GM21360 (cell line): Measurements from ENCODE around the gene DGAT2L6.
A peak's percentile ranks its signal among the peaks of the same experiment; 100 is the strongest.

Experiments
- ATAC-seq: cut with Tn5 transposase; IDR thresholded peaks from one replicate; pipeline ENCODE4 v1.9.1; 2021; ENCODE audit warnings: mild to moderate bottlenecking, moderate library complexity; ENCODE audit not compliant: unreplicated experiment

The DGAT2L6 gene, protein sequence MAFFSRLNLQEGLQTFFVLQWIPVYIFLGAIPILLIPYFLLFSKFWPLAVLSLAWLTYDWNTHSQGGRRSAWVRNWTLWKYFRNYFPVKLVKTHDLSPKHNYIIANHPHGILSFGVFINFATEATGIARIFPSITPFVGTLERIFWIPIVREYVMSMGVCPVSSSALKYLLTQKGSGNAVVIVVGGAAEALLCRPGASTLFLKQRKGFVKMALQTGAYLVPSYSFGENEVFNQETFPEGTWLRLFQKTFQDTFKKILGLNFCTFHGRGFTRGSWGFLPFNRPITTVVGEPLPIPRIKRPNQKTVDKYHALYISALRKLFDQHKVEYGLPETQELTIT

DNA sequence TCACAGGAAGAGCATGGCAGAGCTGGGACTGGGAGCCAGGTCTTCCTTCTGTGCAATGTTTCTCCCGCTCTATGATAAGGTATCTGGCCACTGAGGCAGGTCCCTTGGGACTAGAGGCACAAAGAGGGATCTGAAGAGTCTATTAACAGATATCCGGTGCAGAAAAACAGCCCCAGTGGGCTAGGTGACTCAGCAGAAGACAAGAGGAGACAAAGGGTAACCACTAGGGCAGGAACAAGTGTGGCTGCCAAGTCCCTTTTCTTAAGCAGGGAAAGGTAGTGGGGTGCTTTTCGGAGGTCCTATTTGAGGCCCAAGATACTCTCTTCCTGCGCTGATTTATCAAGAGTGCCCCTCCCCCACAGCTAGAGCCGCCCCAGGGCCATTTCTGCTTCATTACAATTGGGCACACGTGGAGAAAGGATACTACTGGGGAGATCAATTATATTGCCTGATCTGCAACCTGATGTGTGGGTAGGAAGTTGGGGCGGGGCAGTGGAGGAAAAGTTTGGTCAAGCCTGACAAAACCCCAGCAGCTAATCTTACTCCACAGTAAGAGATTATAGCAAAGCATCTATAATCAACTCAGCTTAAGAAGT, at the start of gene DGAT2L6:
DGAT2L6 (plus strand) TSS at position 546 of the 596 bp plus-strand sequence. CDS start 100 bp downstream, outside the sequence.
- peak; percentile 53 for ATAC-seq

DNA sequence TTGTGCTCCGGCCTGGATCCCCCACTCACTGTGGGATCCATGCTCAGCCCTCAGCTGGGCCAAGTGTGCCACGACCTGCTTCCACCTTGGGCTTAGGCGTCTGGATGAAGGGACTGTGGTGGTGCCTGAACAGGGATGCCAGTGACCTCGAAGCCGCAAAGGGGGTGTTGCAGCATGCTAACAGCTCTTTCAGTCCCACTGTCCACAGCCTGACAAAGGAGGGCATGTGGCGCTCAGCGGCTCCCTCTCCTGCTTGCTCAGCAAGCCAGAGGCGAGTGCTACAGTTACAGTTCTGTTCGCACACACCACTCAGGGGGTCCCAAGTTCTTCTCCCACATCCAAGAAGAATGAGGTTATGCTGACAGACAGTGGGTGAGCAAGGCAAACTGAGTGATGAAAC, 49.2 kb upstream of the DGAT2L6 start:
- no peak for ATAC-seq

DNA sequence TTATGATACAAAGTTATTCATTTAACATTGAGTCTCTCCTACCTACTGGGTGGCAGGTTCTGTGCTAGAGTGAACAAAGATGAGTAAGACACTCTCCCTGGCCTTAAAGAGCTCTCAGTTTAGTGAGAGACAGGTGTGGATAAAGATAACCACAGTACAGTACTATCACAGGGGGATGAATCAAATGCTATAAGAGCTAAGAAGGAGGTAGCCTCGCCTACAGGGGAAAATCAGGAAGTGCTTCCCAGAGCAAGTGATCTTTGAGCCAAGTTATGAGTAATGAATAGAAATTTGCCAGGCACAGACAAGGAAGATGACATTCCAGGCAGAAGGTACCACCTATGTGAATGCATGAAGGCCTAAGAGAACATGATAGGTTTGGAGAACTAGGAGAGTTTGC, 47.5 kb upstream of the DGAT2L6 start:
- no peak for ATAC-seq

DNA sequence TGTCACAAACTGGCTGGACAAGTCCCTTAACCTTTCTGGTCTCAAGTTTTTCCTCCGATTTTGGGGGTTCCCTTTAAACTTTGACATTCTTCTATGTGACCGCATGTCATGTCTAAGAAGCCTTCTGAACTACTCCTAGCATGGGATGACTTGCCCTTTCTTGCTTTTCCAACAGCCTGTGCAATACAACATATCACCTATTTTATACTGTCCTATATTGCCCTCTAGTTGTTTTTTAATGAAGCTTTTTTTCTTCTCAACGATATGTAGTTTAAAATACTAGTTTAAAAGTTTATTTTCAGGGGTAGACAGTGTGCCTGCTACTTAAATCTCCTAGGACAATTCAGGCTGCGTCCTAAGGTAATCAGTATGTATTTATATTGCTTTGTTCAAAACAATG, 45.1 kb upstream of the DGAT2L6 start:
- ATAC-seq = no peak

DNA sequence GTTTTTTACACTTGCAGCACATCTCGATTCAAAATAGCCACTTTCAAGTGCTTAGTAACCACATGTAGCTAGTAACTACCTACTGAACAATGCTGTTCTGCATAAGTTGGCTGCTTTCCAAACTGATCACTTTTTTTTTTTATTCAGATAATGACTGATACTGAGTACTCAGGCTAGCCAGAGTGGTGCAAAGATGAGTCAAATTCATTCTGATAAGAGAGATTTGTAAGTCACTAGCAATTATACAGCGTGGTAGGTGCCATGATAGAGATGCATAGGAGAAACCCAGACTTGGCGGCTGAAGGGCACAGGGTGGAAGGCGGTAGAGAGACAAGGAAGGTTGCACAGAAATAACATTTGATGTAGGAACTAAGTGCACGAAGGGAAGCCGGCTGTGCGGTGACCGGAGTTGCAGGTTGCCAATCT, 44.4 kb upstream of the DGAT2L6 start:
- peak; percentile 35 for ATAC-seq

DNA sequence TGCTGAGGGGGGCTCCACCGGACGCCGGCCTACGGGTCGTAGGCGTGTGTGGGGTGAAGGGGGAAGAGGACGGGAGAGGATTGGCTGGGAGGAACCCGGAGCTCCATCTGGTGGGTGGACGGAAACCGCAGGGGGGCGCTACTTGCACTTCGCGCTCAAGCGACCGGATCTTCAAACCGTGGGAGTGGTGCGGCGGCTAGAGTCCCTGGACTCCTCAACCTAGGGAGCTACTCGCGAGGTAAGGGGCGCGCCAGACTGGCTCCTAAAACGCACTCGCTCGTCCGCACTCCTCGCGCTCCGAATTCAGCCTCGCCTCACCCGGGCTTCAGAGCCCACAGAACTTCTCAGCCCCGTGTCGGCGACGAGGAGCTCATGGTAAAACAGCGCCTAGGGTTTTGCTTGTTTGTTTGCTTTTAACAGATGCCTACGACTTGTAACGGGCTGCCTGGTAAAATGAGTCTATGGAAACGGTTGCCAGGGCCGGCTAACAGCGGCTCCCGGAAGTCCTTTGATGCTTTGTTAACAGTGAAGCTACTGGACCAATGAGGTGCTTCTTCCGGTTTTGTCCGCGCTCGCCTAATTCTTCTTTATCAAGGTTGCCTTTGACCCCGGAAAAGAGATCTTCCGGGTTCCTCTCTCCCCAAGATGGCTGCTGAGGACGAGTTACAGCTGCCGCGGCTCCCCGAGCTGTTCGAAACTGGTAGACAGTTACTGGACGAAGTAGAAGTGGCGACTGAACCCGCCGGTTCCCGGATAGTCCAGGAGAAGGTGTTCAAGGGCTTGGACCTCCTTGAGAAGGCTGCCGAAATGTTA, 43.8 kb upstream of the DGAT2L6 start, which contains the start of gene IGBP1:
IGBP1 (plus strand) TSS at position 145 of the 813 bp plus-strand sequence; CDS start at position 646, 501 bp downstream.
- peak; percentile 82 for ATAC-seq

DNA sequence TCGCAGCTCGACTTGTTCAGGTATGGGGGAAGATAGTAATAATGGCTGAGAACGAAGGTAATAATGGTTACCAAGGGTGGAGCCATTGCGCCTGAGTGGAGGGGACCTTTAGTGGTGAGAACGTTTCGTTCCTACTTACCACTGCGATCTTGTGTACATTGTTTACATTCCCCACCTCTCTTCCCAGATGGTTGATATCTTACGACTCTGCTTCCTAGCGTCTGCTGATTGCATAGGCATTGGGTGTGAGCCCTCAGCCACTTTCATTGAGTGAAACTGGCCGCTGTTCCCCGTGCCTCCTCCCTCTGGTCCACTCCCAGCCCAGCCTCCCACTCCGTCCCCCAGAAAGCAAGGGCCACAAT, 43.2 kb upstream of the DGAT2L6 start:
- ATAC-seq = no peak

DNA sequence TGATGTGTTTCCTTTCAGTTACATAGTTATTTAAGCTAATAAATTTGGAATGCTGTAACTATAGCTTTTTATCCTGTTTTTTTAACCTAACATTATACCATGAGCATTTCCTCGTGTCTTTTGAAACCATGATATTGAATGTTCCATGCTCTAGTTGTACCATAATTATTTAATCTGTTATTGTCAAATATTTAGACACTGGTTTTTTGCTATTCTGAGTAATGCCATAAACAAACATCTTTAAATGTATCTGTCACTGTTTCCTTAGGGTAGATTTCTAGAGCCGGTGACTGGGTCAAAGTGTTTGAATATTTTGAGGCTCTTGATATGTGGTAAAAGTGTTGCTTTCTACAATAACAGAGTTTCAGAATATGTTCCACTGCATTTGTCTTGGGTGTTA, 38.7 kb upstream of the DGAT2L6 start:
- no peak for ATAC-seq

DNA sequence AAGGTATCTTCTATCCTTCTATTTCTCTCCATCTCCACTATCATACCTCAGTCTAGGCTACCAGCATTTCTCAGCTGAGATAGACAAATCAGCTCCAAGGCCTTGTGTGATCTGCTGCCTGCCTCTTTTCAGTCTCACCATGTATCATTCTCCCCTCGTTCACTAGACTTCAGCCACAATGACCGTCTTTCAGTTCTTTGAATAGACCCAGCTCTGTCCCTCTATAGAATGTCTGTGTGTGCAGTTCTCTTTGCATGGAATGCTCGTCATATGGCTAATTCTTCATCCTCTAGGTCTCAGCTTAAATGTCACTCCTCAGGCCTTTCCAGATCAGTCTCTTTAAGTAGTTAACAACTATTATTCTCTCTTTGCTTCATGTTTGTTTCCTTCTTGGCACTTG, 37.5 kb upstream of the DGAT2L6 start:
- no peak for ATAC-seq

DNA sequence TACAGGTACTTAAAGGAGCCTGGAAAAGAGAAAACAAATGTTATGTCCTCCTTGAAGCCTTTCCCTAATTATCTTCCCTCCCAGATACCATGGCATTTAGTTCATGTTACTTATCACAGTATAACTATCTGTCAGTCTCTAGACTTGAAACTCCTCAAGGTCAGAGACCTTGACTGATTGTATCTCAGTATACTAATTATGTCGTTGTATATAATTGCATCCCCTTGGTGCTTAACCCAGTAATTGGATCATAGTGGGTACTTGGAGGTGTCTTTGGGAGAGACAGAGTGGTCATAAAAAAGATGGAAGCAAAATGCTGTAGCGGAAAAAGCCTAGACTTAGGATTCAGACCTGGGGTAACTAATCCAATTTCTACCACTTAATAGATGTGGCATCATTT, 35.9 kb upstream of the DGAT2L6 start:
- no peak for ATAC-seq

DNA sequence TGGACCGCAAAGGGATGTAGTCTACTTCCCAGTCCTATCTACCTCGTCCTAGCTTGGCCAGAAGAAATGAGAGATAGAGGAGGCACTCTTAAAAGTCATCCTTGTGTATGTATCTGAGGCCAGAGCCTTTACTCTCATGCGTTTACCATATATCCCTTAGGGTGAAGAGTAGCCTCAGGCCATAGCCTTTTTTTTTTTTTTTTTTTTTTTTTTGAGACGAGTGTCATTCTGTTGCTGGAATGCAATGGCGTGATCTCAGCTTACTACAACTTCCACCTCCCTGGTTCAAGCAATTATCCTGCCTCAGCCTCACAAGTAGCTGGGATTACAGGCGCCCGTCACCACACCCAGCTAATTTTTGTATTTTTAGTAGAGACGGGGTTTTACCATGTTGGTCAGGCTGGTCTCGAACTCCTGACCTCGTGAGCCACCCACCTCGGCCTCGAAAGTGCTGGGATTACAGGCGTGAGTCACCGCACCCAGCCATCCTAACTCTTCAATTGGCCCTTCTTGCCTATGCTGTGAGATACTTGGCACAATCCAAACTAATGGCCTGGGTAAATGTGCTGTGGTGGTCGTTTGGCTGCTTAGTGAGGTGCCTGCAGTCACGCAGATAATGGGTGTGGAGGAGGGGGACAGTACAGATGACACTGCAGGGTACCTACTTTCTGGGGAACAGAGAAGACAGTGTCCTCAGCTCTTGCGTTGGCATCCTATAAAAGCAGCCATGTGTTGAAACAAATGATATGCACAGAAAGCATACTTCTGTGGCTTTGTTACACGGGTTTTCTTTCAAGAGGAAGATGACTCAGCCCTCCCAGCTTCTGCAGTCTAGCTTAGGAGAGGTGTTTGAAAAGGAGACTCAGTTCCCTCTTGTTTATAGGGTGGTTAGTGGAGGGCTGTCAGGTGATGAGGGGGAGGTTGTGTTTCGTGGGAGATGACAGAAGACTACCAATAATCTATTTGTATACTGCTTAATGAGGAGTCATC, 10.4 kb upstream of the DGAT2L6 start:
- ATAC-seq = no peak

DNA sequence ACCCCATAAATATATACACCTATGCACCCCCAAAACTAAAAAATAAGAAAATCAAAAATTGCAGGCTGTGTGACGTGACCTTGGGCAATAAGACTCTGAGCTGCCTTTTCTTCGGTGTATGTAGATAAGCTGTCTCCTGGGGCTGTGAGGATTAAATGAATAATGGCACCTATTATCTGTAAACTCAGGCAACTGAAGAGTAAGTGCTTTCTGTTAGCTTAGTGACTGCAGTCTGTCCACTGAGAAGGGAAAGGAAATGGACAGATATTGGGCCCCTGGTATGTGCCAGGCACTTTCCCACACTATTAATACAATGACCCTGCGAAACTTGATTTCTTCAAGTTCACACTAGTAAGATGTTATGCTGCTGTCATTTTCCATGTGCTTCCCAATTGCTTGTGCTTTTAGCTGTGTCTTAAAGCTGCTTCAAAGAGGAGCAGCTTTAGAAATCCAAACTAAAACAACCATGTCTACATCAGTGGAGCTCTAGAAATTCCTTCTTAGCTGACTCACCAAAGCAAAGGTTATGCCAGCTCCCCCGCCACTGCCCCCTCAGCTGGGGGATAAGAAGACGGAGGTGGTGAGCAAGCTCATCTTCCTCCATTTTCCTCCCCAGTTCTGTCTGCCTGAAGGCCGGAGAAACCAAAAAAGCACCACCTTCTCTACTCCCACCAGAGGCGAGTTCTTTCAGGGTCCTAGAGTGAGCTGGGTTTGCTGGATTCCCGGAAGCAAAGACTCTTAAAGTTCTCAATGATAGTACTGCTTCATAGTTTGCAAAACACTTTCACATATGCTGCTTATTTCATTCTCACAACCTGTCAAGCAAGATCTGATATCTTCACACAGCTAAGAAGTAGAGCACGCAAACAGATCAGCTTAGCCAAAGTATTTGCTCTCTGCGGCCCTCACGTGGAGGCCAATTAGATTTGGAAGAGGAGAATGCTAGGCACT, 8.8 kb upstream of the DGAT2L6 start:
- ATAC-seq = no peak

DNA sequence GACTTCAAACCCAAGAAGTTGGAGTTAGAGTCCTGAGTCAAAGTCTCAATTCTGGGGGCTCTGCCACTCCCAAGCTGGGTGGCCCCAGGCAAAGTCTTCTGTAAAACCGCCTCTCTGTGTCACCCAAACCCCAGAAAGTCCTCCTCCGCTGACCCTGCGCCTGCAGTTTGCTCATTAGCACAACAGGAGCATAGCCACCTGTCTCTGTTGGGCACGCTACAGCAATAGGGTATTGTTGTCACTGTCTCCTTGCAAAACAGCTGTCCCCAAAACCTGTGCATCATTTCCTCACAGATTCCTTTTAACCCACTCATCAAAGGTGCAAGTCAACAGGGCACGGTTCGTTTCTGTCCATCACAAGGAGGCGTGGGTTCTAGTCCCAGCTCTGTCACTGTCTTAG, 8.0 kb upstream of the DGAT2L6 start:
- no peak for ATAC-seq

DNA sequence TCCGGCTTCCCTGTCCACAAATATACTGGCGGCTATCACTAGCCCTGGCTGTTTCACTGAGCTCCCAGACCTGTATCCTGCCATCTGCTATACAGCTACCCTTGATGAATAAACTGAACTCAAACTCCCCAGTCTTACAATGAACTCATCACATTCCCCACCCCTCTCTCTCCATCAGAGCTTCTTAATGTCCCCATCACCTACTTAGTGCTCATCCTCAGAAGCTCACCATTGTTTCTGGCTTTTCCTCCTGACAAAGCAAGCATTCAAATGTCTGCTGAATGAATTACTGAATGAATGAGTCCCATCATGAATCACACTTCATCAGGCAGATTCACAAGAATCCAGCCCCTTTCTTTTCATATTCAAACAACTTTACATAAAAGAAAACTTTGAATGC, 5.7 kb upstream of the DGAT2L6 start:
- ATAC-seq = no peak

DNA sequence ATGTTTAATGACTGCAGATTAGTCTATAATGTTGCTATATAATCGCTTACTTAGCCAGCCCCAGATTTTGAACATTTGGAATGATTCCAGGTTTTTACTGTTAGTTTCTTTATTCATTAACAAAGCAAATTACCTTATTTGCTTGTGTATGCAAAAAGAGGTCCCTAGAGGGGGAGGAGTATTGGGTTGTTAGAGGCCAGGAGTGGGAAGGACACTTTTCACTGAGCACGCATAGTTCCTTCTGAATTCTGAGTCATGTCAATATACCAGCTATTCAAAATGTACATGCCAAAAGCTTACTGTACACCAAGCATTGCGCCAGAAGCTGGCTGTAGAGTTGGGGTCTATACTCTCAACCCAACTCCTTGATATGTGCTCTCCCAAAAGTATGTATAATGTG, 5.1 kb upstream of the DGAT2L6 start:
- no peak for ATAC-seq

DNA sequence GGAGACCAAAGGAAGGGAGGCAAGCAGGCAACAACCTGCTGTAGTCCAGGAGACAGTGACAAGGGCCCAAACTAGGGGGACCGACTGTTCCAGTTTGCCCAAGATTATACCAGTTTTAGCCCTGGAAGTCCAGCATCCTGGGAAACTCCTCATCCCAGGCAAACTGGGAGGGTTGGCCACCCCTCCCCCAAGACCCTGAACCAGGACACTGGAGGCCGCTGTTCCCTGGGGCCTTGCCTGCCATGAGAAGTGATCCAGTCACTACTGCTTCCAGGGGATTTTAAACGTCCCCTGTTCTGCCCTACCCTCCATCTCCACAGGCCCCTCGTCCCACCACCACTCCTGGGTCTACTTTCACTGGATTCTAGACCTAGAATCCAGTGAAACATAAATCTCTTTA, 4.3 kb upstream of the DGAT2L6 start:
- no peak for ATAC-seq

DNA sequence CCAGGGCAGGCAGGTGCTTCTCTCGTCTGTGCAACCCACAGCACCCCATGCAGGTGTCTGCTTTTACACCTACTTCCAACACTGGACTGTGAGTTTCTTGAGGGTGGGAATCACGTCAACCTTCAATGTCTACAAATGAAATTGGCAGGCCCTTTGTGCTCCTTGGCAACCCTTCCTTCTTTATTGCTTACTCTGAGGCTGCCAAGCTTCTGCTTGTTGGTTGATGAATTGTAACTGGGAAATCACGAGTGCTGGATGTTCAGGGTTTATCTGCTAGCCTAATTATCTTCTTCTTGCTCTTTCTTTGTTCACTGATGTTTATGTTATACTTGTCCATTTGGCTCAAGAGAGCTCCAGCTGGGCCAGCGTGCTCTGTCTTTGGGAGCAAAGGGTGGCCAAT, 2.5 kb upstream of the DGAT2L6 start:
- ATAC-seq = no peak

DNA sequence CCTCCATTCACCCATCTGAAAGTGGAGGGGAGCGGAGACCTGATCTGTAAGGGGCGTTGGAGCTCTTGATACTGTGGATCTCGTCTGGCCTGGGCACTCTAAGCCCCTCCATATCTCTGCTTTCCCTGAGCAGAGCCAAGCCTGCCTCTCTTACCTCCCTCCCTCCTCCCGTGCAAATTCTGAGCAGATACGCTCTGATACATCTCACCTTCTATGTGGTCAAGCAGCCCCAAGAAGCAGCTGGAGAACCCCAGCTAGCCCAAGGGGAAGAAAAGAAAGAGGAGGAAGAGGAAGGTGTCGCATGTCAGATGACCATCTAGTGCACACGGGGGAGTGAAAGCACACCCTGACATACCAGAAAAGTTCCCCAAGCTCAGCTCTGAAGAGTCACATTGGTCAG, 1.9 kb upstream of the DGAT2L6 start:
- ATAC-seq = no peak

DNA sequence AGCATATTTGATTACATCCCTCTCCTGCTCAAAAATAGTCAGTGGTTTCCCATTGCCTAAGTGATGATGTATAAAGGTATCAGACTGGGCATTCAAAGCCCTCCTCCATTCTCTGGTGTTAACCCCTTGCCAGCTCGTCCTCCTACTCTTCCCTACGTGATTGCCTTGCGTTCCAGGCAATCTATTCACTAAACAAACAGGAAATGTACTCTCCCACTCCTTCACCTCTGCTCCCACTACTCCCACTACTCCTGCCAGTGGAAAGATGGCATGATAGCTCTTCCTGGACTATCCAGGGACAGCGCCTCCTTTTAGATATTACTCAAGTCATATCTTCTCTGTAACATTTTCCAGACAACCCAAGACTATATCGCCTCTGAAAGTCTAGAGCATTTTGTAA, 5.8 kb downstream of the DGAT2L6 start:
- ATAC-seq = no peak

DNA sequence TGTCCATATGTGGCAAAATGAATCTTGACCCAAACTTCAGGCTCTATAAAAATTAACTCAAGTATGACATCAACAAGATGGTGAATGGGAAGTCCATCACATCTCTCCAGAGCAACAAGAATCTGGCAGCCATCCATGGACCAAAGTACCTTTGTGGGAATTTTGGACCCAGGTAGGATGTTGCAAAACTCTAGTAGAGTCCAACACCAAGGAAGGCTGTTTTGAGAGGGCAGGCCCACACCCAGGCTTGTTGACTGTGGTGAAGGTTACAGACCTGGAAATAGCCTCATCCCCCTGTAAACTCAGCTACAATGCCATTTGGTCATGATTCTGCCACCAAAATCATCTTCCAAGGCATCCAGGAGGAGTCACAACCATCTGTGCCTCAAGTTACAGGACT, 12.9 kb downstream of the DGAT2L6 start:
- ATAC-seq = no peak
